Ascending aorta (tissue), 2 donors: ENCODE results near the gene KRT40. TPM values are rescaled to one million over a fixed set of nuclear protein-coding genes. Genes with fewer than 3 reads are reported as not detected.

Source experiments
- DNase-seq, 2 donors: peaks; one replicate each; pipeline ENCODE4 v3.0.0-alpha.2; 2019; ENCODE audit warnings: low spot score in 2 of 2
- H3K27ac ChIP-seq, 2 donors: fragments of 200-600 bp; sonication (generic); one replicate each; pipeline ENCODE4 v1.5.1; 2016 to 2017; ENCODE audit warnings: mild to moderate bottlenecking in 1 of 2
- H3K27me3 ChIP-seq: fragments of 200-600 bp; sonication (generic); one replicate; pipeline ENCODE4 v1.5.1; 2017
- H3K36me3 ChIP-seq, 2 donors: fragments of 200-600 bp; sonication (generic); one replicate each; pipeline ENCODE4 v1.5.1; 2016
- H3K4me1 ChIP-seq, 2 donors: fragments of 200-600 bp; sonication (generic); one replicate each; pipeline ENCODE4 v1.5.1; 2016 to 2017; ENCODE audit warnings: mild to moderate bottlenecking in 1 of 2
- H3K4me3 ChIP-seq, 2 donors: fragments of 200-600 bp; sonication (generic); one replicate each; pipeline ENCODE4 v1.5.1; 2016 to 2017; ENCODE audit warnings: mild to moderate bottlenecking in 1 of 2
- H3K9me3 ChIP-seq, 2 donors: fragments of 200-600 bp; sonication (generic); one replicate each; pipeline ENCODE4 v1.5.1; 2016
- intact Hi-C: fragments of 100-400 bp; cut with DNase I; formaldehyde crosslinking; loops from one replicate; pipeline ENCODE4 v1.15.1; 2023
- total RNA-seq: library from RNA; depleted of rRNA; stranded (reverse); fragments of >200 nt; gene quantifications from one replicate; pipeline ENCODE4 v1.1.0, GENCODE V29; 2016
- TF ChIP-seq, protein P1 (sequence below), 3 experiments: fragments of 200-600 bp in 2 of 3; fragments of 450-650 bp in 1 of 3; sonication (generic) in 2 of 3; IDR thresholded peaks; one replicate each; pipeline ENCODE4 v1.5.1; 2016 to 2019; ENCODE audit warnings: antibody characterized with exemption in 3 of 3, mild to moderate bottlenecking in 1 of 3, moderate library complexity in 1 of 3

Gene KRT40
- total RNA-seq, 1 donor from 2014 or later, result not detected

DNA sequence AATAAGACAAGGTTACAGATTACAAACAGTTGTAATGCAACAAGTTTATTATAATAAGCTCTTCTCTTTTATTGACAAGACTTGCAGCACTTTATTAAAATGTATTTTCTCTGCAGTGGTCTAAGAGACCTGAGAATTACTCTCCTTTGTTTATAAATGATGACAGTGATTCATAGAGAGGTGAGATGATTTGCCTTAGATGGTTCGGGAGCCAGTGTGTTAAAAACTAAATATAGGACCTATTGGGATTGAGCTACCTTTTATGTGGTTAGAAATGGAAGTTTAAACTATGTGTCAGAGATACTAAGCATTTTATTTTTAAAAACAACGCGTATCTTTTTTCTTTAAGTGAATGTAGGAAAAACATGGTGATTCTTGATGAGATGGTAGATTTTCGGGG, 12.7 kb upstream of the KRT40 start:
- Histone ChIP-seq H3K4me3 (no peak overlapping the region), H3K27me3 (no peaks in the 10 kb centered on the region), H3K9me3 (no peaks in the 10 kb centered on the region), H3K27ac (no peak overlapping the region), H3K36me3 (no peaks in the 10 kb centered on the region), H3K4me1 (no peaks in the 10 kb centered on the region)
- no peak for DNase-seq
- TF ChIP-seq, protein P1, sequence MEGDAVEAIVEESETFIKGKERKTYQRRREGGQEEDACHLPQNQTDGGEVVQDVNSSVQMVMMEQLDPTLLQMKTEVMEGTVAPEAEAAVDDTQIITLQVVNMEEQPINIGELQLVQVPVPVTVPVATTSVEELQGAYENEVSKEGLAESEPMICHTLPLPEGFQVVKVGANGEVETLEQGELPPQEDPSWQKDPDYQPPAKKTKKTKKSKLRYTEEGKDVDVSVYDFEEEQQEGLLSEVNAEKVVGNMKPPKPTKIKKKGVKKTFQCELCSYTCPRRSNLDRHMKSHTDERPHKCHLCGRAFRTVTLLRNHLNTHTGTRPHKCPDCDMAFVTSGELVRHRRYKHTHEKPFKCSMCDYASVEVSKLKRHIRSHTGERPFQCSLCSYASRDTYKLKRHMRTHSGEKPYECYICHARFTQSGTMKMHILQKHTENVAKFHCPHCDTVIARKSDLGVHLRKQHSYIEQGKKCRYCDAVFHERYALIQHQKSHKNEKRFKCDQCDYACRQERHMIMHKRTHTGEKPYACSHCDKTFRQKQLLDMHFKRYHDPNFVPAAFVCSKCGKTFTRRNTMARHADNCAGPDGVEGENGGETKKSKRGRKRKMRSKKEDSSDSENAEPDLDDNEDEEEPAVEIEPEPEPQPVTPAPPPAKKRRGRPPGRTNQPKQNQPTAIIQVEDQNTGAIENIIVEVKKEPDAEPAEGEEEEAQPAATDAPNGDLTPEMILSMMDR (IDR thresholded peaks at IDR 0.05), result no peak
- intact Hi-C loops, result no loop called here

DNA sequence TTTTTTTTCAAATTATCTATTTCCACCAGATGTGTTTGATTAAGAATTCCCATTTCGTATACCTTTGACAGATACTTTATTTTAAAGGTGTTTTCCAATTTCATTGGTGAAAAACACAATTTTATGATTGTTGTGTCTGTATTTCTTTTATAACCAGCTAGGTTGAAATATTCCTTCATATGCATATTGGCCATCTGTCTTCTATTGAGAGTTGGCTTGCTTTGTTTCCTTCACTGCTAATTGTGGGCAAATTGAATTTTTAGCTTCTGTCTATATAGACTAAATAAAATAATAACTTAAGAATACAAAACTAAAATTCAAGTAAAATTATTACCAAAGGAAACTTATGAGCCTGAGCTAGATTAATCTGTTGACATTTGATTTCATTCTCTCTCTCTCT, 11.0 kb upstream of the KRT40 start:
- no peak for DNase-seq
- Histone ChIP-seq H3K9me3 (no peaks in the 10 kb centered on the region), H3K4me1 (no peaks in the 10 kb centered on the region), H3K27me3 (no peaks in the 10 kb centered on the region), H3K36me3 (no peaks in the 10 kb centered on the region), H3K27ac (no peak overlapping the region), H3K4me3 (no peak overlapping the region)
- TF ChIP-seq, protein P1 (IDR thresholded peaks at IDR 0.05), result no peak
- intact Hi-C loops, result no loop called here

DNA sequence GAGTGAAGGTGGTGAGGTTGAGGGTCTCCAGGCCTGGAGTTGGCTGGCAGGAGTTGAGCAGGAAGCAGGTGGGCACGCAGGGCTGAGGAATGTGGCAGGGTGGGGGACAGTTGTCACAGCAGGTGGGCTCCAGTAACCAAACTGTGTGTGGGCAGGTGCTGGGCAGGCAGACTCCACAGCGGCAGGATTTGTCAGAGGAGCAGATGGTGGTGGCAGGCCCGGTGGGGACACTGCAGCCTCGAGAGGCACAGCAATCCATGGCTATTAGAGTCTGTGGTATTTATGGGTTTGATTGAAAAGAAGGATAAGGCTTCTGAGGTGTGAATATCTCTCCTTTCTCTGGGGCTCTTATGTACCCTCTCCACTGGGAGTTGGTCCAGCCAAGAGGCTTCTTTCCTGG, 9.7 kb upstream of the KRT40 start, which contains the start of gene KRTAP3-3:
Gene KRTAP3-3, minus strand, starts transcription at position 326 of the 400 bp plus-strand sequence. Its CDS starts 67 bp downstream, at position 259.
- H3K27ac ChIP-seq, result no peak within 1 kb of the TSS
- intact Hi-C loops, result no loop called here
- no peaks in the 10 kb centered on the region for H3K9me3 ChIP-seq
- TF ChIP-seq, protein P1 (IDR thresholded peaks at IDR 0.05), result no peak
- no peak within 1 kb of the TSS for H3K4me3 ChIP-seq
- H3K4me1 ChIP-seq, result no peaks in the 10 kb centered on the region
- H3K27me3 ChIP-seq, result no peaks in the 10 kb centered on the region
- H3K36me3 ChIP-seq, result no peaks in the 10 kb centered on the region
- DNase-seq, result no peak

DNA sequence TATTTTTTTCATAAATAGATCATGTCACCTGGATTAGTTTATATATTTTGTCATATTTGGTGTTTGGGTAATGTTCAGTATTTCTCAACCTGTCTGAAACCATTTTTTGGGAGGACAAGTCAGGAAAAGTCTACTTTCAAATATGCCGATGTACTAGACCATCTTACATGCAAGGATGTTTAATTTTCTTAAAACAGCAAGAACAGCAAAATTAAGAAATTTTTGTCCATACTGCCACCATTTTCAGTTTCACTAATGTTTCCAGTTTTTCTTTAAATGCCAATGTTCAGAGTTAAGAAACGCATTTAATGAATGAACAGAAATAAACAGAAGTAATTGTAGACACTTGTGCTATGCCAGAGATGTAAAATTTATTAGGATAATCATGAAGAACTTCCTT, 9.0 kb upstream of the KRT40 start:
- Histone ChIP-seq H3K4me1 (no peaks in the 10 kb centered on the region), H3K9me3 (no peaks in the 10 kb centered on the region), H3K27ac (no peak overlapping the region), H3K27me3 (no peaks in the 10 kb centered on the region), H3K4me3 (no peak overlapping the region), H3K36me3 (no peaks in the 10 kb centered on the region)
- intact Hi-C loops, result no loop called here
- no peak for DNase-seq
- TF ChIP-seq, protein P1 (IDR thresholded peaks at IDR 0.05), result no peak

DNA sequence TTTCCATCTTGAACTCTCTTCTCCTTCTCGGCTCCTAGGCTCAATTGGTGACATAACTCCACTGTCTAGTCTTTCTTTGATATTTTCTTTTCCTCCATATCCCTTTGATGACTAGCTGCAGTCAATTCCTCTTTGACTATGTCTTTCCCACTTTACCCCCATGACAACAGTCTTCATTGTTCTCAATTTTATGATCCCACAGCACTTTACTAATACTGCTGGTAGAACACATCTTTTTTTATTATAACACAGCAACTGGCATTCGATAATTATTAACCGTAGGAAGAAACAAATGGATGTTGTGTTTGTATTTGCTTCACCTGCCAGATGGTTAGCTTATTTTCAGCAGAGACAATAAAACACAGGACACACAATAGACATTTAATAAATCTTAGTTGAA, 8.5 kb upstream of the KRT40 start:
- Histone ChIP-seq H3K36me3 (no peaks in the 10 kb centered on the region), H3K4me1 (no peaks in the 10 kb centered on the region), H3K9me3 (no peaks in the 10 kb centered on the region), H3K27me3 (no peaks in the 10 kb centered on the region), H3K27ac (no peak overlapping the region), H3K4me3 (no peak overlapping the region)
- TF ChIP-seq, protein P1 (IDR thresholded peaks at IDR 0.05), result no peak
- intact Hi-C loops, result no loop called here
- DNase-seq, result no peak

DNA sequence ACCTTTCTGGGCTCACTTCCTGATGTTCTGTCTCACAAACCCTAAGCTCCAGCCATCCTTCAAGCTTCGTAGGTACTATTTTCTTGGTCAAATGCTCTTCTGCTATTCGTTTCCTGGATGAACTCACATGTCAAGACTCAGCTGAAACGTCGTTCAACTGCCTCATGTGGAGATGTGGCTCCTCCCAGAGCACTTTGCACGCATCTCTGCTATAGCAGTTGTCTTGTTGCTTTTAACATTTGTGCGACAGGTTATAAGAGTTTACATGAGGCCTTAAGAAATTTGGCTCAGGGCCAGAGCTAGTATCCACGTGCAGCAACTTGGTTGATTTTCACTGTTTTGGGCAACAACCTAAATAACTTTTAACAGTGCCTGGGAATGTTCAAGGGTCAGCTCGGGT, 2.8 kb upstream of the KRT40 start:
- intact Hi-C loops, result no loop called here
- Histone ChIP-seq H3K27me3 (no peaks in the 10 kb centered on the region), H3K9me3 (no peaks in the 10 kb centered on the region), H3K27ac (no peak overlapping the region), H3K4me3 (no peak overlapping the region), H3K4me1 (no peaks in the 10 kb centered on the region), H3K36me3 (no peaks in the 10 kb centered on the region)
- TF ChIP-seq, protein P1 (IDR thresholded peaks at IDR 0.05), result no peak
- DNase-seq, result no peak
